AG08396 (cell line): ENCODE results near the gene NDUFAF8.

Experiments
- DNase-seq: peaks from one replicate; pipeline ENCODE4 v3.0.0; 2012; ENCODE audit warnings: low spot score, mixed read lengths

Gene NDUFAF8

DNA sequence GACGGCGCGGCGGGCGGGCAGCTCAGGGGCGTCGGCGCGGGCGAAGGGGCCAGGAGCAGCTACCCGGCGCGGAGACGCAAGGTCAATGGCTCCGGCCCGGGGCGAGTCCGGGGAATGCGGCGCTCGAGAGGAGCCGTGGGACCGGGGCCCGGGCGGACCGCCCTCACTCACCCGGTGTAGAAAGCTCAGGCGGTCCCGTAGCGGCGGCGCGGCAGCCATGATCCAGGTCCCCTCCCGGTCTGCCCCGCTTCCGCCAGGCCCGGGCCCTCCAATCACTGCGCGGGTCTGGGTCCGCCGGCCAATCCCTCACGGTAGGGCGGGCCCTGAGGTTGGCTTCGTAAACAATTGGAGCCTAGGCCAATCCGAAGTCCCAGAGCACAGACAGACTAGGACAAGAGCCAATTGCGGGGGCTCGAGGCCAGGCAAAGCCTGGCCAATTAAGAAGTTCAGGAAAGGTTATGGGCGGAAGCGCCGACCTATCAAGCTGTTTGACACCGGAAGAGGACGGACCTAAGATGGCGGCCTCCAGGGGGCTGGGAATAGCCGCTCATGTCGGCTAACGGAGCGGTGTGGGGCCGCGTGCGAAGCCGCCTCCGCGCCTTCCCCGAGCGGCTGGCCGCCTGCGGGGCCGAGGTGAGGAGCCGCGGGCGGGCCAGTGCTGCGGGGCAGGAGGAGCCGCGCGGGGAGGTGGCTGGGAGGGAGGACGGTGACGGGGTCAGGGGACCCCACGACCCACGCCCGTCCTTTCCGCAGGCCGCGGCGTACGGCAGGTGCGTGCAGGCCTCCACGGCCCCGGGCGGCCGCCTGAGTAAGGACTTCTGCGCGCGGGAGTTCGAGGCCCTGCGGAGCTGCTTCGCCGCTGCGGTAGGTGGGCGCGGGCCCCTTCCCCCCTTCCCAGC, at the start of gene NDUFAF8, which contains the start of gene TEPSIN:
Gene NDUFAF8, plus strand, starts transcription at position 504 of the 899 bp plus-strand sequence. Its CDS starts 46 bp downstream, at position 550.
Gene TEPSIN, minus strand, starts transcription at position 241 of the 899 bp plus-strand sequence. Its CDS starts 22 bp downstream, at position 219.
- peak; percentile 100 for DNase-seq

DNA sequence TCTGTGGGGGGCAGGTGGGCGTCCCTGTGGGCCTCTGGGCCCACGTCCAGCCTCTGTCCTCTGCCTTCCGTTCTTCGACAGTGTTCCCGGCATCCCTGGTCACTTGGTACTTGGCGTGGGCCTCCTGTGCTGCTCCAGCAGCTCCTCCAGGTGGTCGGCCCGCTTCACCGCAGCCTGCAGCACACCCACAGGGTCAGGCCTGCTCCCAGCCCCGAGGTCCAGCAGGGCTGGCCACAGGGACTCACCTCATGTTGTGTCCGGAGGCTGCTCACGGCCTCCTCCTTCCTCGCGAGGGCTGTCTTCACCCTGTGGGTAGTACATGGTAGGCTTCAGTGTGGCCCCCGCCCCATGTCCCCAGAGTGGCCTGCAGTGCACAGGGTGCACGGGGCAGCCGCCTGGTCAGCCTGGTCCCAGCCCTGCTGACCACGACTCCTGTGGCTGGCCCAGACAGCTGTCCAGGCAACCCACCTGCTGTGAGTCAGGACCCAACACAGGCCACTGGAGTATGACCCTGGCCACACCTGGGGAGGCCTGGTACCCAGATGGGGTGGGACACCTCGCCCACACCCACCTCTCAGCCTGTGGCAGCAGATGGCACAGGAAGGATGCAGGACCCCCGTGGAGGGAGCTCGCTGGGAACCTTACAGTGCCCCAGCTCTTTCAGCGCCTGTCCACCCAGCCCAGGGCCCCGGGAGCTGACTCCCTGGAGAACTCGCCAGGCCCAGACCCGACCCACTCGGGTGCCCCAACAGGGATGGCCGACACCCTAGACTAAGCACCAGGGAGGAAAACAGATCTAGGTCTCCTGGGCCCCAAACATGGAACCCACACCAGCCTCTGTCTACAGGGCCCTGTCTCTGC, 49.2 kb upstream of the NDUFAF8 start:
- DNase-seq, result no peak

DNA sequence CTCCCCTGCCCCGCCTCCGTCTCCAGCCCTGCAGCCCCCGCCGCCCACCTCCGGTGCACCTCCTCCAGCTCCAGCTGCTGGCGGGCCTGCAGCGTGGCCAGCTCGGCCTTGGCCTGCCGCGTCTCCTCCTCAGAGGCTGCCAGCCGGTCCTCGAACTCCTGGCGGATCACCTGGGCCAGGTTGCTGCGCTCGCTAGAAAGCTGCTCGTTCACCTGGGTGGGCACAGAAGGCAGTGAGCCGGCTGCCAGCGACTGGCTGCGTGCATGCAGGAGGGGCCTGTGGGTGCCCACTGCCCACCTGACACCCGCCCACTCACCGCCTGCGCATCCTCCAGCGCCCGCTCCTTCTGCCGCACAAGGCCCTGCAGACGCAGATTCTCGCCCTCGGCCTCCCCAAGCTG, 48.5 kb upstream of the NDUFAF8 start:
- DNase-seq, result no peak

- DNase-seq, result no peak
Measured at GRCh38 chr17:81191116-81191515, 48.0 kb upstream of the NDUFAF8 start.

DNA sequence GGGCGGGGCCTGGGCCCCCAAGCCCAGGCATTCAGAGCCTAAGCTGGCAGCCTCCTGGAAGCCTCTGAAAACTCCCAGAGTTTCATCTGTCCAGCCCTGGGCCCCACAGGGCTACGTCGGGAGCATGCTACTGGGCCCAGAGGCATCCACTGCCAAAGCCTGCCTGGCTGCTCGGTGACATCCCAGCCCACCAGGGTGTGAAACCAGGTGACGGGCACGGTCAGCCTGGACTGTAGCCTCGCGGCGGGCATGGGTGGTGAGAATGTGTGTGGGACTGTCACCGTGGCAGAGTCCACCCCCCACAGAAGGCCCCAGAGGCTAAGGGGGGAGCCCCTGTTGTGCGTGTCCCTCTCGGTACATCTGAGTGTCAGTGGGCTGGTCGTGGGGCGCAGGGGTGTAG, 47.5 kb upstream of the NDUFAF8 start:
- DNase-seq, result no peak

DNA sequence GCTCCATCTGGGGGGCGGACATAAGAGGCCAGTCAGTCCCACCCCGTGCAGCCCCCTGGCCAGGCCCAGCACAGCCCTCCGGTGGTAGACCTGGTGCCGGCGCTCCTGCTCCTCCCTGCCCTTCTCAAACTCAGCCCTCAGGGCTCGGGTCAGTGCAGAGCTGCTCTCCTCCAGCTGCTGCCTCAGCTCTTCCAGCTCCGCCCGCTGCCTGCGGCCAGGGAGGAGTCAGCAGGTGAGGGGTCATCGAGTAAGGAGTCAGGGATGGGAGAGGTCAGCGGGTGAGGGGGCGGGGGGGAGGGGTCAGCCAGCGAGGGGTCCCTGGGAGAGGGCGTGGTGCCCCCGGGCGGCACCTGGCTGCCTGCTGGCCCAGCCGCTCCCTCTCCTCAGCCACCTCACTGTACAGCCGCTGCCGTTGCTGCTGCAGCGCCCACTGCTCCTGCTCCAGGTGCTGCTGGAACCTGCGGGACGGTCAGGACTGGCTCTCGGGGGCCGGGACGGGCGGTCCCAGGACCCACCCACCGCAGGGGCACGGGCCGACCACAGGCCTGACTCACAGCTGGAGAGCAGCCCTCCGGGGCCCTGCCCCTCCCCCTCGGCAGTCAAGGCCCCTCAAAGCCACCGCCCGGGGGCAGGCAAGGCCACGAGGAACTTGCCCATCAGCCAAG, 46.6 kb upstream of the NDUFAF8 start:
- DNase-seq, result no peak

DNA sequence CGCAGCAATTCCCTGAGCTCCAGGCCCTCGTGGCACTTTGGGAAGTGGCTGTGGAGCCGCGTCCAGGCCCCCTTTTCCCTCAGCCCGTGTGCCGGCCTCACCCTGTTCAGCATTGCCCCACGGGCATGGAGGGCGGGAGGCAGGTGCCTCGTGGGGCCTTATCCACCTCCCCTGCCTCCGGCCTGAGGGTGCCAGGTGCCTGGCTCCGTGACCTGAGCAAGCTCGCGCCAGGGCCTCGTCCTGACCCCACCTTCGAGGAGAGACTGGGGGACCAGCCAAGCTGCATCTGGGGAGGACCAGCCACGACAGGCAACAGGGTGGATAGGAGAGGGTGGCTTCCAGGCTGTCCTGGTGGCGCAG, 46.1 kb upstream of the NDUFAF8 start:
- DNase-seq, result no peak

GRCh38 chr17:81193470-81194224, 45.5 kb upstream of the NDUFAF8 start:
- no peak for DNase-seq

DNA sequence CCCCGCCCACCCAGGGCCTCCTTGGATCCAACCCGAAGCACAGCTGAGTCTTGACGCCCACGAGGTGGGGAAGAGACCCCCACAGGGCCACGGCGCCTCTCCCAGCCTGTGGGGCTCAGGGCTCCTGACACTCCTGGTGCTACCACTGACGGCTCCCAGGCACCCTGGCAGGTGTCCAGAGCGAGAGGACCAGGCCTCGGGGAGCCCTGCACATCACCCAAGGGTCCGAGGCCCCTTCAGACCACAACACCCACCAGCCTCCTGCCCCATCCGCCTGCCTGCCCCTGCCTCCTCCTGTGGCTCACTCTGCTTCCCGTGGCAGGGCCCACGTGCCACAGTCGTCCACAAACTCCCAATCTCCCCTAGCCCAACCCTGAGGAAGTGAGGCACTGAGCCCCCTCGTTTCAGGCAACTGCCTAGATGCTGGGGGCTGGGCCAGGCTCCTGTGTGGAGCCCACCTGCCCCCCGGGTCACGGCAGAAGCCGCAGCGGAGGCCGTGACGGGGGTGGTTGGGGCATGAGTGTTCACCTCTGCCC, 44.8 kb upstream of the NDUFAF8 start:
- no peak for DNase-seq

DNA sequence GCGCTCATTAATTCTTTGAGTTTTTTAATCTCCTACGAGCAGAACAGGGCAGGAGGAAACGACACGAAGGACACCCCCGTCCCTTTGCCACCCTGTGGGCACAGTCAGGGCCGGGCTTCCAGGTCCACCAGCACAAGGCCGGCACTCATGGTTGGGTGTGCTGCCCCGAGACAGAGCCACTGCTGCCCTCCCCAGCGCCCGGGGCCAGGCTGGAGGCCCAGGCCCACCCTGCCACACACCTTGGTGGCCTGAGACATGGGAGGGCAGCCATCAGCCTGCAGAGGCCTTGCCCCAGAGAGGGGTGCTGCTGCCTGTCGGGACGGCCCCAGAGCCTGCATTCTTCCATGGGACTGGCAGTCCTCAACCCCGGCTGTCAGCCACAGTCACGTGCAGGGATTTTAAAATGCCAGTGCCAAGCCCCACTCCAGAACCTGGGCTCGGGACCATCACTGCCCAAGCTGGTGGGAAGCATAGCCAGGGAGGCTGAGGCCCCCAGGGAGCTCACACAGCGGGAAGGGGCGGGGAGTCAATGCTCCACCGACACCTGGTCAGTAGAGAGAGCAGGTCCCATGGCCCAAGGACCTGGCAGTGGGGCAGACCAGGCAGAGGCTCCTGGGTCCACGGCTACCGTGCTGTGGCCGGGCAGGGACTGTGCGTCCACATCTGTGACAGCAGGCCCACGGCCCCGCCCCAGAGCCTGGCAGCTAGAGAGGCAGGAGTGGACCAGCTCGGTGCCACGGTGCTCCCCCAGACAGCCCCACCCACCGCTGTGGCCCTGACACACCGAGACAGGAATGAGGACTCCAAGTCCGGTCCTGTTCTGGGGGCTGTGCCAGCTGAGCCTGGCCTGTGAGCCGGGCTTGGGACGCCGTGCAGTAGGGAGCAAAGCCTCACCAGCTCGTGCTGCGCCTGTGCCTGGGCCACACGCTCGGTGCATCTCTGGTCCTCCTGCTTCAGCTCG, 43.9 kb upstream of the NDUFAF8 start:
- no peak for DNase-seq

- DNase-seq, result no peak
Measured at GRCh38 chr17:81195941-81196495, 43.1 kb upstream of the NDUFAF8 start.

GRCh38 chr17:81196505-81197408, 42.4 kb upstream of the NDUFAF8 start:
- no peak for DNase-seq

GRCh38 chr17:81197409-81197795, 41.7 kb upstream of the NDUFAF8 start:
- no peak for DNase-seq

- no peak for DNase-seq
Measured at GRCh38 chr17:81197831-81198490, 41.2 kb upstream of the NDUFAF8 start.

DNA sequence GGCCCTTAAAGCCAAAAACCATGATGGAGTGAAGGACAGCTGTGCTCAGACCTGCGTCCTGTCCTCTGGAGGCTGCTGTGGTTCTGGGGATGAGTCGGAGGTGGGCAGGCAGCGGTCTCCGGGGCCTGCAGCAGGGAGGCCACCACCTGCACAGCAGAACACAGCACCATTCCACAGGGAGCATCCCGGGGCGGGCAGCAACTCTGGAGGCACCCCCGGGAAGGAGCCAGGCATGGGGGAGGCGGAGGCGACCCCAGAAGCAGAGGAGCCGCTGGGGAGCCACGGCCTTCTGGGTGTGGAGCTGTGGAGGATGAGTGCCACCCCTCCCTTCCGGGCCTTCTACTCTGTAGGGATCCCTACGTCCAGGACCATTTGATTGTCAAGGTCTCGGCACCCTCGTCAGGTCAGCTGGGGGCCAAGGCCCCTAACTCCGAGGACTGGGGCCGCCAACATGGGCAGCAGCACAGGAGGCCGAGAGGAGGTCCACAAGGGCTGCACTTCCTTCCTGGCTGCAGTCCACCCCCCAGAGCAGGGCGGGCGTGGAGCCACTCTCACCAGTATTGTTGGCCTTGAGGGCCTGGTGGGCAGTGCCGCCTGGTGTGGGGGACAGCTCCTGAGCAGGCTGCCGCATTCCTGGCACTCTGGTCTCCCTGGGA, 40.2 kb upstream of the NDUFAF8 start:
- no peak for DNase-seq

DNA sequence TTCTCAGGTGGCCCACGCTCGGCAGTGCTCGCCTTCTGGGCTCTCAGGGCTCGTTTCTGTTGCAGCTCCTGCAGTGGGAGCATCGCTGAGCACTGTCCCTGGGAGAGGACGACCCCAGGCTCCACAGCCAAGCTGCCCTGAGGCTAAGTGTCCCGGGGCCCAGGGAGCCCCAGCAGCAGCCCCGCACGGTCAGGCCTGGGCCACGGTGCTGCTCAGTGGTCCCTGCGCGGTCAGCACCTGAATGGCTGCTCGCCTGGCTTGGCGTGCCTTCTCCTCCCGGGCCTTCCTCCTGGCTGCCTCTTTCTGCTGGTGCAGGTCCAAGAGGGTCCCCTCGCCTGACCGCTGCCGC, 39.7 kb upstream of the NDUFAF8 start:
- no peak for DNase-seq

GRCh38 chr17:81200201-81200600, 38.9 kb upstream of the NDUFAF8 start:
- no peak for DNase-seq
